ENCODE results near the gene MRC1.

Gene MRC1

GRCh38 chr10:17878896-17879295, 69.7 kb downstream of the MRC1 start:
- H3K27me3 Mint-ChIP-seq (ENCODE audit: low read depth): peaks cover 4% of the 10 kb centered on the region

GRCh38 chr10:17880601-17881000, 71.5 kb downstream of the MRC1 start:
- H3K27me3 Mint-ChIP-seq (ENCODE audit: low read depth): peaks cover 9% of the 10 kb centered on the region
- H3K4me1 Mint-ChIP-seq: peaks cover 12% of the 10 kb centered on the region
- no peak overlapping the region for H3K4me3 Mint-ChIP-seq
- H3K36me3 Mint-ChIP-seq (ENCODE audit: low read depth): no peaks in the 10 kb centered on the region
- H3K9me3 Mint-ChIP-seq: no peaks in the 10 kb centered on the region
- H3K27ac Mint-ChIP-seq: no peak overlapping the region
- no peak for TF ChIP-seq CTCF (IDR thresholded peaks at IDR 0.05; ENCODE audit: unreplicated experiment in 3 of 3)

More at GRCh38 chr10:17878896-17879295, 69.7 kb downstream of the MRC1 start:
- TF ChIP-seq CTCF (IDR thresholded peaks at IDR 0.05; ENCODE audit: unreplicated experiment in 3 of 3): no peak
- Mint-ChIP-seq H3K4me3 (no peak overlapping the region), H3K27ac (peak overlapping the region in 2 of 3 experiments; percentile 17 to 73), H3K9me3 (no peaks in the 10 kb centered on the region), H3K4me1 (peaks cover 16% of the 10 kb centered on the region), H3K36me3 (ENCODE audit: low read depth) (no peaks in the 10 kb centered on the region)

GRCh38 chr10:17882557-17882956, 73.4 kb downstream of the MRC1 start:
- H3K27me3 Mint-ChIP-seq (ENCODE audit: low read depth): peaks cover 9% of the 10 kb centered on the region
- H3K4me1 Mint-ChIP-seq: peaks cover 12% of the 10 kb centered on the region
- no peak for TF ChIP-seq CTCF (IDR thresholded peaks at IDR 0.05; ENCODE audit: unreplicated experiment in 3 of 3)
- no peaks in the 10 kb centered on the region for H3K36me3 Mint-ChIP-seq (ENCODE audit: low read depth)
- H3K4me3 Mint-ChIP-seq: no peak overlapping the region
- H3K9me3 Mint-ChIP-seq: no peaks in the 10 kb centered on the region
- no peak overlapping the region for H3K27ac Mint-ChIP-seq

GRCh38 chr10:17883621-17884020, 74.5 kb downstream of the MRC1 start:
- H3K27me3 Mint-ChIP-seq (ENCODE audit: low read depth): peaks cover 9% of the 10 kb centered on the region
- TF ChIP-seq CTCF (IDR thresholded peaks at IDR 0.05; ENCODE audit: unreplicated experiment in 3 of 3): no peak
- no peak overlapping the region for H3K27ac Mint-ChIP-seq
- no peaks in the 10 kb centered on the region for H3K36me3 Mint-ChIP-seq (ENCODE audit: low read depth)
- H3K4me1 Mint-ChIP-seq: peaks cover 12% of the 10 kb centered on the region
- no peak overlapping the region for H3K4me3 Mint-ChIP-seq
- H3K9me3 Mint-ChIP-seq: no peaks in the 10 kb centered on the region

- Mint-ChIP-seq H3K4me1 (no peaks in the 10 kb centered on the region), H3K4me3 (no peak overlapping the region), H3K36me3 (ENCODE audit: low read depth) (no peaks in the 10 kb centered on the region), H3K27ac (no peak overlapping the region), H3K9me3 (no peaks in the 10 kb centered on the region), H3K27me3 (ENCODE audit: low read depth) (peaks cover 9% of the 10 kb centered on the region)
- no peak for TF ChIP-seq CTCF (IDR thresholded peaks at IDR 0.05; ENCODE audit: unreplicated experiment in 3 of 3)
Measured at GRCh38 chr10:17888189-17888588, 79.0 kb downstream of the MRC1 start.

GRCh38 chr10:17891435-17891834, 82.3 kb downstream of the MRC1 start:
- peaks cover 4% of the 10 kb centered on the region for H3K27me3 Mint-ChIP-seq (ENCODE audit: low read depth)

More at GRCh38 chr10:17891435-17891834, 82.3 kb downstream of the MRC1 start:
- TF ChIP-seq CTCF (IDR thresholded peaks at IDR 0.05; ENCODE audit: unreplicated experiment in 3 of 3): no peak
- no peaks in the 10 kb centered on the region for H3K4me1 Mint-ChIP-seq
- H3K36me3 Mint-ChIP-seq (ENCODE audit: low read depth): no peaks in the 10 kb centered on the region
- H3K9me3 Mint-ChIP-seq: no peaks in the 10 kb centered on the region
- H3K27ac Mint-ChIP-seq: no peak overlapping the region
- H3K4me3 Mint-ChIP-seq: no peak overlapping the region

Data from nephron (organoid).